ENCODE results near the gene UBE2G1. TPM values are rescaled to one million over a fixed set of nuclear protein-coding genes. Genes with fewer than 3 reads are reported as not detected.
"Not testable (repeated sequence)": the region's sequence is repeated elsewhere in the genome, so short reads cannot be mapped to it uniquely, and the experiment has no call there.

UBE2G1 gene
- total RNA-seq, 4 donors from 2014 or later = 152 to 217 (median 180) TPM

DNA sequence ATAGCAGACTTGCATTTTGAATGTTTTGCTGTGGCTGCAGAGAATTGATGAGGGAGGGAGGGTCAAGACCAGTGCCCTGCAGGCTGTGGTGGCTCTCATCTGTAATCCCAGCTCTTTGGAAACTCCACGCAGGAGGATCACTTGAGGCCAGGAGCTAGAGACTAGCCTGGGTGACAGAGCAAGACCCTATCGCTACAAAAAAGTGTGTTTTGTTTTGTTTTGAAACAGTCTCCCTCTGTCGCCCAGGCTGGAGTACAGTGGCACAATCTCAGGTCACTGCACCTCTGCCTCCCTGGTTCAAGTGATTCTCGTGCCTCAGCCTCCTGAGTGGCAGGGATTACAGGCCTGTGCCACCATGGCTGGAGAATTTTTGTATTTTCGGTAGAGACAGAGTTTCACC, 1.9 kb upstream of the UBE2G1 start:
- Histone ChIP-seq H3K4me3 (no peak overlapping the region), H3K4me1 (peaks cover 7 to 13% of the 10 kb centered on the region in 2 donors), H3K27me3 (no peaks in the 10 kb centered on the region), H3K36me3 (no peaks in the 10 kb centered on the region), H3K27ac (no peak overlapping the region), H3K9me3 (no peaks in the 10 kb centered on the region)
- ATAC-seq = no peak
- no peak for DNase-seq
- TF ChIP-seq POLR2A (IDR thresholded peaks at IDR 0.05) = no peak
- TF ChIP-seq, protein P1, sequence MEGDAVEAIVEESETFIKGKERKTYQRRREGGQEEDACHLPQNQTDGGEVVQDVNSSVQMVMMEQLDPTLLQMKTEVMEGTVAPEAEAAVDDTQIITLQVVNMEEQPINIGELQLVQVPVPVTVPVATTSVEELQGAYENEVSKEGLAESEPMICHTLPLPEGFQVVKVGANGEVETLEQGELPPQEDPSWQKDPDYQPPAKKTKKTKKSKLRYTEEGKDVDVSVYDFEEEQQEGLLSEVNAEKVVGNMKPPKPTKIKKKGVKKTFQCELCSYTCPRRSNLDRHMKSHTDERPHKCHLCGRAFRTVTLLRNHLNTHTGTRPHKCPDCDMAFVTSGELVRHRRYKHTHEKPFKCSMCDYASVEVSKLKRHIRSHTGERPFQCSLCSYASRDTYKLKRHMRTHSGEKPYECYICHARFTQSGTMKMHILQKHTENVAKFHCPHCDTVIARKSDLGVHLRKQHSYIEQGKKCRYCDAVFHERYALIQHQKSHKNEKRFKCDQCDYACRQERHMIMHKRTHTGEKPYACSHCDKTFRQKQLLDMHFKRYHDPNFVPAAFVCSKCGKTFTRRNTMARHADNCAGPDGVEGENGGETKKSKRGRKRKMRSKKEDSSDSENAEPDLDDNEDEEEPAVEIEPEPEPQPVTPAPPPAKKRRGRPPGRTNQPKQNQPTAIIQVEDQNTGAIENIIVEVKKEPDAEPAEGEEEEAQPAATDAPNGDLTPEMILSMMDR (IDR thresholded peaks at IDR 0.05 in 4 of 5, conservative IDR thresholded peaks at IDR 0.05 in 1 of 5) = no peak
- in situ Hi-C loops (cut with MboI; ENCODE audit: low sequenced_read_pairs in 4 of 4) (loop anchor here in 1 of 4 donors (10.0 kb wide), 1 partner anchor 134 kb away; no protein-coding TSS in a partner anchor), intact Hi-C loops (cut with DNase I; ENCODE audit: low total_unique reads) (loop anchor here (5.0 to 10.0 kb wide), 3 partner anchors 44 to 1974 kb away; partner anchors contain the start of genes CYB5D2 and ZZEF1)

DNA sequence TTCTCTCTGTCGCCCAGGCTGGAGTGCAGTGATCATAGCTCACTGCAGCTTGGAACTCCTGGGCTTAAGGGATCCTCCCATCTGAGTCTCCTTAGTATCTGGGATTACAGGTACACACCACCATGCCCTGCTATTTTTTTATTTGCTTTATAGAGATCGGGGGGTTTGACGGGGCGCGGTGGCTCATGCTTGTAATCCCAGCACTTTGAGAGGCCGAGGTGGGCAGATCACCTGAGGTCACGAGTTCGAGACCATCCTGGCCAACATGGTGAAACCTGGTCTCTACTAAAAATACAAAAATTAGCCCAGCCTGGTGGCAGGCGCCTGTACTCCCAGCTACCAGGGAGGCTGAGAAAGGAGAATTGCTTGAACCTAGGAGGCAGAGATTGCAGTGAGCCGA, 702 bp upstream of the UBE2G1 start:
- peaks cover 15 to 24% of the 10 kb centered on the region in 2 donors for H3K4me1 ChIP-seq
- intact Hi-C loops (cut with DNase I; ENCODE audit: low total_unique reads) = loop anchor here (5.0 to 10.0 kb wide), 3 partner anchors 45 to 1972 kb away; partner anchors contain the start of genes CYB5D2 and ZZEF1
- not testable (repeated sequence) for ATAC-seq, H3K9me3 ChIP-seq, H3K27me3 ChIP-seq, H3K36me3 ChIP-seq, DNase-seq
- H3K4me3 ChIP-seq = peak overlapping the region; percentile 31 to 100 (median 88)
- peak overlapping the region; percentile 89 to 100 (median 98) for H3K27ac ChIP-seq
- in situ Hi-C loops (cut with MboI; ENCODE audit: low sequenced_read_pairs in 4 of 4) = loop anchor here in 1 of 4 donors (10.0 kb wide), 1 partner anchor 132 kb away; no protein-coding TSS in a partner anchor

GRCh38 chr17:4365628-4366326, 698 bp downstream of the UBE2G1 start:
- H3K4me1 ChIP-seq = peaks cover 21 to 37% of the 10 kb centered on the region in 2 donors
- peak overlapping the region; percentile 89 to 100 (median 98) for H3K27ac ChIP-seq
- TF ChIP-seq, protein P1 (IDR thresholded peaks at IDR 0.05 in 4 of 5, conservative IDR thresholded peaks at IDR 0.05 in 1 of 5) = no peak
- peak in 1 of 2 donors; percentile 42 for TF ChIP-seq POLR2A (IDR thresholded peaks at IDR 0.05)
- H3K27me3 ChIP-seq = no peaks in the 10 kb centered on the region
- no peaks in the 10 kb centered on the region for H3K9me3 ChIP-seq
- DNase-seq (peak in 1 of 2 donors; percentile 39), ATAC-seq (peak; percentile 17 to 23)
- in situ Hi-C loops (cut with MboI; ENCODE audit: low sequenced_read_pairs in 4 of 4) = loop anchor here in 1 of 4 donors (10.0 kb wide), 1 partner anchor 131 kb away; no protein-coding TSS in a partner anchor
- H3K4me3 ChIP-seq = peak overlapping the region; percentile 79 to 100 (median 94)
- intact Hi-C loops (cut with DNase I; ENCODE audit: low total_unique reads) = loop anchor here (1.0 to 10.0 kb wide), 5 partner anchors 19 to 1971 kb away; partner anchors contain the start of genes CYB5D2 and ZZEF1
- H3K36me3 ChIP-seq = no peaks in the 10 kb centered on the region

- H3K9me3 ChIP-seq = no peaks in the 10 kb centered on the region
- ATAC-seq = peak; percentile 74 to 82
- peak overlapping the region; percentile 89 to 100 (median 98) for H3K27ac ChIP-seq
- DNase-seq = peak; percentile 95 to 97
- H3K4me1 ChIP-seq = peaks cover 26 to 43% of the 10 kb centered on the region in 2 donors
- peak overlapping the region; percentile 79 to 100 (median 94) for H3K4me3 ChIP-seq
- in situ Hi-C loops (cut with MboI; ENCODE audit: low sequenced_read_pairs in 4 of 4) (loop anchor here in 1 of 4 donors (10.0 kb wide), 1 partner anchor 130 kb away; no protein-coding TSS in a partner anchor), intact Hi-C loops (cut with DNase I; ENCODE audit: low total_unique reads) (loop anchor here (1.0 to 10.0 kb wide), 5 partner anchors 18 to 1970 kb away; partner anchors contain the start of genes CYB5D2 and ZZEF1)
- TF ChIP-seq, protein P1 (IDR thresholded peaks at IDR 0.05 in 4 of 5, conservative IDR thresholded peaks at IDR 0.05 in 1 of 5) = no peak
- peak; percentile 94 to 97 for TF ChIP-seq POLR2A (IDR thresholded peaks at IDR 0.05)
- no peaks in the 10 kb centered on the region for H3K27me3 ChIP-seq
- no peaks in the 10 kb centered on the region for H3K36me3 ChIP-seq
Observed at GRCh38 chr17:4365103-4365627, 1.3 kb downstream of the UBE2G1 start.
